ENCODE measurements around the gene TXNDC12. TPM values are rescaled to one million over a fixed set of nuclear protein-coding genes. Genes with fewer than 3 reads are reported as not detected.
A peak's percentile ranks its signal among the peaks of the same experiment; 100 is the strongest.

Gene TXNDC12
- total RNA-seq, 4 donors from 2014 or later: 22.4 to 26.4 (median 25.5) TPM

DNA sequence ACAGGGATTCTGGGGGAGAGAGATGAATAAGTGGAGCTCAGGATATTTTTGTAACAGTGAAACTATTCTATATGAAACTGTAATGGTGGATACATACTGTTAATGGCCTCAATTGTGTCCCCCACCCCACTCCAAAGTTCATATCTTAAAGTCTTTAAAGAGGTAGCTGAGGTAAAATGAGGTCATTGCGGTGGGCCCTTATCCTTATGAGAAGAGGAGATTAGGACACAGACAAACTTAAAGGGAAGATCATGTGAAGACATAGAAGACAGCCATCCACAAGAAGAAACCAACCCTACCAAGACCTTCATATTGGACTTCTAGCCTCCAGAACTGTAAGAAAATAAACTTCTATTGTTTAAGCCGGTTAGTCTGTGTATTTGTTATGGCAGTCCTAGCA lies 9.8 kb downstream of the TXNDC12 start:
- WGBS: 96% methylated on average over 2 of the region's 2 CpGs
- Histone ChIP-seq H3K4me3 (no peak overlapping the region), H3K9me3 (no peaks in the 10 kb centered on the region), H3K27ac (no peak overlapping the region), H3K27me3 (no peaks in the 10 kb centered on the region), H3K36me3 (peaks cover 13% of the 10 kb centered on the region), H3K4me1 (no peaks in the 10 kb centered on the region)
- no peak for TF ChIP-seq POLR2A (IDR thresholded peaks at IDR 0.05)
- TF ChIP-seq, protein P1, sequence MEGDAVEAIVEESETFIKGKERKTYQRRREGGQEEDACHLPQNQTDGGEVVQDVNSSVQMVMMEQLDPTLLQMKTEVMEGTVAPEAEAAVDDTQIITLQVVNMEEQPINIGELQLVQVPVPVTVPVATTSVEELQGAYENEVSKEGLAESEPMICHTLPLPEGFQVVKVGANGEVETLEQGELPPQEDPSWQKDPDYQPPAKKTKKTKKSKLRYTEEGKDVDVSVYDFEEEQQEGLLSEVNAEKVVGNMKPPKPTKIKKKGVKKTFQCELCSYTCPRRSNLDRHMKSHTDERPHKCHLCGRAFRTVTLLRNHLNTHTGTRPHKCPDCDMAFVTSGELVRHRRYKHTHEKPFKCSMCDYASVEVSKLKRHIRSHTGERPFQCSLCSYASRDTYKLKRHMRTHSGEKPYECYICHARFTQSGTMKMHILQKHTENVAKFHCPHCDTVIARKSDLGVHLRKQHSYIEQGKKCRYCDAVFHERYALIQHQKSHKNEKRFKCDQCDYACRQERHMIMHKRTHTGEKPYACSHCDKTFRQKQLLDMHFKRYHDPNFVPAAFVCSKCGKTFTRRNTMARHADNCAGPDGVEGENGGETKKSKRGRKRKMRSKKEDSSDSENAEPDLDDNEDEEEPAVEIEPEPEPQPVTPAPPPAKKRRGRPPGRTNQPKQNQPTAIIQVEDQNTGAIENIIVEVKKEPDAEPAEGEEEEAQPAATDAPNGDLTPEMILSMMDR (IDR thresholded peaks at IDR 0.05): no peak
- no peak for DNase-seq (ENCODE audit: low spot score in 2 of 2)

GRCh38 chr1:52041551-52042185 lies 13.3 kb downstream of the TXNDC12 start:
- Histone ChIP-seq H3K4me1 (no peaks in the 10 kb centered on the region), H3K27ac (no peak overlapping the region), H3K4me3 (no peak overlapping the region), H3K9me3 (no peaks in the 10 kb centered on the region), H3K36me3 (peaks cover 29% of the 10 kb centered on the region), H3K27me3 (no peaks in the 10 kb centered on the region)
- TF ChIP-seq POLR2AphosphoS5 (IDR thresholded peaks at IDR 0.05) (no peak), EP300 (IDR thresholded peaks at IDR 0.05) (no peak), POLR2A (IDR thresholded peaks at IDR 0.05) (no peak)
- TF ChIP-seq, protein P1 (IDR thresholded peaks at IDR 0.05): no peak
- no peak for DNase-seq (ENCODE audit: low spot score in 2 of 2)
- WGBS: 94% methylated on average over 4 of the region's 4 CpGs

- H3K27ac ChIP-seq: no peak overlapping the region
- no peaks in the 10 kb centered on the region for H3K27me3 ChIP-seq
- WGBS: 97% methylated on average over 1 of the region's 1 CpG
- no peaks in the 10 kb centered on the region for H3K9me3 ChIP-seq
- peaks cover 29% of the 10 kb centered on the region for H3K36me3 ChIP-seq
- TF ChIP-seq POLR2A (IDR thresholded peaks at IDR 0.05): no peak
- TF ChIP-seq EP300 (IDR thresholded peaks at IDR 0.05): no peak
- TF ChIP-seq, protein P1 (IDR thresholded peaks at IDR 0.05): no peak
- no peak for TF ChIP-seq POLR2AphosphoS5 (IDR thresholded peaks at IDR 0.05)
- no peak overlapping the region for H3K4me3 ChIP-seq
- DNase-seq (ENCODE audit: low spot score in 2 of 2): no peak
- peaks cover 6% of the 10 kb centered on the region for H3K4me1 ChIP-seq
Measured at GRCh38 chr1:52037909-52038308, 17.1 kb downstream of the TXNDC12 start.

DNA sequence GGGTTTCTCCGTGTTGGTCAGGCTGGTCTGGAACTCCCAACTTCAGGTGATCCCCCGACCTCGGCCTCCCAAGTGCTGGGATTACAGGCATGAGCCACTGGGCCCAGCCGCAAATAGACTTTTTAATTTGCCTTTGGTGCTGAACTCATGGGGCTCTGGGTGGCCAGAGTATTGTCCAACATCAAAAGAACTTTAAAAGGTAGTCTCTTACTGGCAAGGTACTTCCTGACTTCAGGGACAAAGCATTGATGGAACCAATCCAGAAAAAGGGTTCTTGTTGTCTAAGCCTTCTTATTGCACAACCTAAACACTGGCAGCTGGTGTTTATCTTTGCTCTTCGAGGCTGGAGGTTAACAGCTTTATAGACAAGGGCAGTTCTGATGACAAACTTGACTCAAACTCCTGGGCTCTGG lies 17.6 kb downstream of the TXNDC12 start:
- Histone ChIP-seq H3K36me3 (peaks cover 29% of the 10 kb centered on the region), H3K9me3 (no peaks in the 10 kb centered on the region), H3K4me1 (peaks cover 11% of the 10 kb centered on the region), H3K27ac (no peak overlapping the region), H3K4me3 (no peak overlapping the region), H3K27me3 (no peaks in the 10 kb centered on the region)
- no peak for DNase-seq (ENCODE audit: low spot score in 2 of 2)
- TF ChIP-seq POLR2A (IDR thresholded peaks at IDR 0.05): no peak
- TF ChIP-seq, protein P1 (IDR thresholded peaks at IDR 0.05): no peak
- no peak for TF ChIP-seq POLR2AphosphoS5 (IDR thresholded peaks at IDR 0.05)
- TF ChIP-seq EP300 (IDR thresholded peaks at IDR 0.05): no peak
- WGBS: 79% methylated on average over 5 of the region's 5 CpGs

DNA sequence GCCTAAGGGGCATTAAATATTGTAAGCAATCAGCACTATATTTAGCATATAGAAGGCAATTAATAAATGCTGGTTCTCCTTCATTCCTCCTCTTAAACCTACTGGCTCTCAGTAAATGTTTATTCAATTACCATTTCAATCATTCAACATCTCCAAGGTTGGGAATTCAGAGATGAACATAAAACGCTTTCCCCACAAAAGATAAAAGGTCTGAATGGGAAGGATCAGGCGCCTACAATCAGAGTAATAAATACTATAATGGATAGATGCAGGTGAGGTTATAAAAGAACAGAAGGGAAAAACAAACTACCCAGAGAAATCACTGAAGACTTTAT lies 21.0 kb downstream of the TXNDC12 start:
- WGBS: 100% methylated on average over 2 of the region's 2 CpGs
- H3K4me1 ChIP-seq: peaks cover 23% of the 10 kb centered on the region
- peaks cover 5% of the 10 kb centered on the region for H3K36me3 ChIP-seq
- no peaks in the 10 kb centered on the region for H3K9me3 ChIP-seq
- no peaks in the 10 kb centered on the region for H3K27me3 ChIP-seq
- TF ChIP-seq POLR2AphosphoS5 (IDR thresholded peaks at IDR 0.05) (no peak), EP300 (IDR thresholded peaks at IDR 0.05) (no peak), POLR2A (IDR thresholded peaks at IDR 0.05) (no peak)
- TF ChIP-seq, protein P1 (IDR thresholded peaks at IDR 0.05): no peak
- peak overlapping the region; percentile 76 for H3K4me3 ChIP-seq
- H3K27ac ChIP-seq: peak overlapping the region; percentile 89
- DNase-seq (ENCODE audit: low spot score in 2 of 2): no peak
